ENCODE measurements around the gene PCDHB4. TPM values are rescaled to one million over a fixed set of nuclear protein-coding genes. Genes with fewer than 3 reads are reported as not detected.

The PCDHB4 gene
- total RNA-seq, 1 donor from 2014 or later, result 4.6 TPM

Other genes with a start within 250 kb of the PCDHB4 start
- 12.9 and 13.7 TPM in 2 replicates for gene PCDHA12, start 246.5 kb upstream of the PCDHB4 start, total RNA-seq
- 3.5 and 3.9 TPM in 2 replicates for gene PCDHA13, start 239.7 kb upstream of the PCDHB4 start, total RNA-seq
- gene PCDHAC1, start 195.5 kb upstream of the PCDHB4 start, total RNA-seq, result 7.7 and 8.9 TPM in 2 replicates
- 1.8 and 1.9 TPM in 2 replicates for gene PCDHAC2, start 155.3 kb upstream of the PCDHB4 start, total RNA-seq
- 0.29 and 0.31 TPM in 2 replicates for gene PCDHB1, start 70.4 kb upstream of the PCDHB4 start, total RNA-seq
- 75.5 and 80.4 TPM in 2 replicates for gene PCDHB2, start 27.2 kb upstream of the PCDHB4 start, total RNA-seq
- gene PCDHB3, start 21.3 kb upstream of the PCDHB4 start, total RNA-seq, result 9.1 and 9.4 TPM in 2 replicates
- 29.4 and 32.4 TPM in 2 replicates for gene PCDHB5, start 13.4 kb downstream of the PCDHB4 start, total RNA-seq
- 2.4 and 2.7 TPM in 2 replicates for gene PCDHB6, start 28.2 kb downstream of the PCDHB4 start, total RNA-seq
- 0.93 and 1.1 TPM in 2 replicates for gene PCDHB7, start 50.8 kb downstream of the PCDHB4 start, total RNA-seq
- gene PCDHB8, start 56.0 kb downstream of the PCDHB4 start, total RNA-seq, result 2.0 and 2.8 TPM in 2 replicates
- 11.9 and 14.3 TPM in 2 replicates for gene PCDHB16, start 60.6 kb downstream of the PCDHB4 start, total RNA-seq
- 7.5 and 8.0 TPM in 2 replicates for gene PCDHB9, start 65.3 kb downstream of the PCDHB4 start, total RNA-seq
- gene PCDHB10, start 70.5 kb downstream of the PCDHB4 start, total RNA-seq, result 5.5 and 7.2 TPM in 2 replicates
- gene PCDHB11, start 77.8 kb downstream of the PCDHB4 start, total RNA-seq, result 4.7 and 5.9 TPM in 2 replicates
- 5.4 and 7.2 TPM in 2 replicates for gene PCDHB12, start 86.9 kb downstream of the PCDHB4 start, total RNA-seq
- gene PCDHB13, start 92.1 kb downstream of the PCDHB4 start, total RNA-seq, result 6.8 and 7.4 TPM in 2 replicates
- 7.9 and 8.0 TPM in 2 replicates for gene PCDHB14, start 101.5 kb downstream of the PCDHB4 start, total RNA-seq
- 8.3 and 9.5 TPM in 2 replicates for gene PCDHB15, start 123.6 kb downstream of the PCDHB4 start, total RNA-seq
- 1.1 and 1.2 TPM in 2 replicates for gene SLC25A2, start 182.2 kb downstream of the PCDHB4 start, total RNA-seq
- gene TAF7, start 199.0 kb downstream of the PCDHB4 start, total RNA-seq, result 90.9 and 95.6 TPM in 2 replicates
- 1.1 and 1.3 TPM in 2 replicates for gene PCDHGA1, start 208.7 kb downstream of the PCDHB4 start, total RNA-seq
- gene PCDHGA2, start 216.9 kb downstream of the PCDHB4 start, total RNA-seq, result 0.72 and 1.1 TPM in 2 replicates
- gene PCDHGA3, start 222.0 kb downstream of the PCDHB4 start, total RNA-seq, result 0.80 and 0.81 TPM in 2 replicates
- 2.3 TPM in 2 replicates for gene PCDHGB1, start 228.3 kb downstream of the PCDHB4 start, total RNA-seq
- gene PCDHGA4, start 233.2 kb downstream of the PCDHB4 start, total RNA-seq, result 0.96 and 1.2 TPM in 2 replicates
- gene PCDHGB2, start 238.2 kb downstream of the PCDHB4 start, total RNA-seq, result 0.80 and 0.89 TPM in 2 replicates
- 0.69 and 0.71 TPM in 2 replicates for gene PCDHGA5, start 242.3 kb downstream of the PCDHB4 start, total RNA-seq
- gene PCDHGB3, start 248.4 kb downstream of the PCDHB4 start, total RNA-seq, result 0.60 and 0.73 TPM in 2 replicates